22Rv1 (cell line): Measurements from ENCODE around the gene CD34.
"Not testable (repeated sequence)": the region's sequence is repeated elsewhere in the genome, so short reads cannot be mapped to it uniquely, and the experiment has no call there.

Experiments
- H3K27ac ChIP-seq: fragments of 450-650 bp; 2 replicates; pipeline ENCODE4 v1.5.1; 2017
- CTCF ChIP-seq: fragments of 450-650 bp; IDR thresholded peaks from 2 replicates; pipeline ENCODE4 v1.5.1; 2017; ENCODE audit warnings: mild to moderate bottlenecking
- ZFX ChIP-seq: fragments of 450-650 bp; IDR thresholded peaks from 2 replicates; pipeline ENCODE4 v1.6.1; 2017; ENCODE audit warnings: antibody characterized with exemption, borderline replicate concordance

CD34 gene

GRCh38 chr1:207926984-207927383 lies 16.1 kb upstream of the CD34 start:
- no peak for TF ChIP-seq ZFX
- TF ChIP-seq CTCF: no peak
- H3K27ac ChIP-seq: no peak overlapping the region

GRCh38 chr1:207925969-207926368 lies 15.0 kb upstream of the CD34 start:
- not testable (repeated sequence) for H3K27ac ChIP-seq

GRCh38 chr1:207925210-207925609 lies 14.3 kb upstream of the CD34 start:
- no peak overlapping the region for H3K27ac ChIP-seq

GRCh38 chr1:207923561-207923960 lies 12.6 kb upstream of the CD34 start:
- no peak overlapping the region for H3K27ac ChIP-seq
- TF ChIP-seq ZFX: no peak
- no peak for TF ChIP-seq CTCF

More at GRCh38 chr1:207925210-207925609, 14.3 kb upstream of the CD34 start:
- TF ChIP-seq ZFX (no peak), CTCF (no peak)

GRCh38 chr1:207923121-207923520 lies 12.2 kb upstream of the CD34 start:
- TF ChIP-seq CTCF: no peak
- TF ChIP-seq ZFX: no peak
- H3K27ac ChIP-seq: no peak overlapping the region

GRCh38 chr1:207922554-207922953 lies 11.6 kb upstream of the CD34 start:
- H3K27ac ChIP-seq: no peak overlapping the region
- TF ChIP-seq CTCF (no peak), ZFX (no peak)

- TF ChIP-seq CTCF (no peak), ZFX (no peak)
- no peak overlapping the region for H3K27ac ChIP-seq
These were observed 10.4 kb upstream of the CD34 start for GRCh38 chr1:207921321-207921720.

GRCh38 chr1:207920444-207921021 lies 9.6 kb upstream of the CD34 start:
- H3K27ac ChIP-seq: no peak overlapping the region

More at GRCh38 chr1:207920444-207921021, 9.6 kb upstream of the CD34 start:
- TF ChIP-seq CTCF (no peak), ZFX (no peak)
